ENCODE data around the gene FBXO33.

The FBXO33 gene

GRCh38 chr14:39434401-39434800 lies 2.2 kb upstream of the FBXO33 start:
- in situ Hi-C loops (cut with HindIII; ENCODE audit: low pct_ligation_motif_present, low sequenced_read_pairs), result no loop called here
- no peaks in the 10 kb centered on the region for H3K27me3 ChIP-seq (replicated peaks)
- H3K4me3 ChIP-seq (ENCODE audit: low read depth, low read length), result no peak overlapping the region
- no peak for TF ChIP-seq CTCF (IDR thresholded peaks at IDR 0.05; ENCODE audit: low read depth, low read length, missing control alignments)
- H3K36me3 ChIP-seq (replicated peaks), result no peaks in the 10 kb centered on the region
- no peak overlapping the region for H3K27ac ChIP-seq
- peak; percentile 3 for DNase-seq

GRCh38 chr14:39433452-39433813 lies 1.2 kb upstream of the FBXO33 start:
- Histone ChIP-seq H3K36me3 (replicated peaks) (no peaks in the 10 kb centered on the region), H3K27ac (no peak overlapping the region), H3K27me3 (replicated peaks) (no peaks in the 10 kb centered on the region), H3K4me3 (ENCODE audit: low read depth, low read length) (peak overlapping the region; percentile 74)
- in situ Hi-C loops (cut with HindIII; ENCODE audit: low pct_ligation_motif_present, low sequenced_read_pairs), result no loop called here
- no peak for TF ChIP-seq CTCF (IDR thresholded peaks at IDR 0.05; ENCODE audit: low read depth, low read length, missing control alignments)
- no peak for DNase-seq

- peak overlapping the region; percentile 74 for H3K4me3 ChIP-seq (ENCODE audit: low read depth, low read length)
- peak; percentile 45 for DNase-seq
- H3K27me3 ChIP-seq (replicated peaks), result no peaks in the 10 kb centered on the region
- TF ChIP-seq CTCF (IDR thresholded peaks at IDR 0.05; ENCODE audit: low read depth, low read length, missing control alignments), result no peak
- H3K36me3 ChIP-seq (replicated peaks), result no peaks in the 10 kb centered on the region
- in situ Hi-C loops (cut with HindIII; ENCODE audit: low pct_ligation_motif_present, low sequenced_read_pairs), result no loop called here
- H3K27ac ChIP-seq, result peak overlapping the region; percentile 100
These were observed 602 bp upstream of the FBXO33 start for GRCh38 chr14:39432619-39433451.

GRCh38 chr14:39431416-39432178 lies 636 bp downstream of the FBXO33 start:
- Histone ChIP-seq H3K27ac (peak overlapping the region; percentile 100), H3K4me3 (ENCODE audit: low read depth, low read length) (peak overlapping the region; percentile 84)

GRCh38 chr14:39430762-39431415 lies 1.3 kb downstream of the FBXO33 start:
- peak overlapping the region; percentile 84 for H3K4me3 ChIP-seq (ENCODE audit: low read depth, low read length)
- peak; percentile 18 for DNase-seq
- H3K27ac ChIP-seq, result peak overlapping the region; percentile 100
- in situ Hi-C loops (cut with HindIII; ENCODE audit: low pct_ligation_motif_present, low sequenced_read_pairs), result no loop called here
- H3K27me3 ChIP-seq (replicated peaks), result no peaks in the 10 kb centered on the region
- TF ChIP-seq CTCF (IDR thresholded peaks at IDR 0.05; ENCODE audit: low read depth, low read length, missing control alignments), result no peak
- H3K36me3 ChIP-seq (replicated peaks), result no peaks in the 10 kb centered on the region

More at GRCh38 chr14:39431416-39432178, 636 bp downstream of the FBXO33 start:
- Histone ChIP-seq H3K27me3 (replicated peaks) (no peaks in the 10 kb centered on the region), H3K36me3 (replicated peaks) (no peaks in the 10 kb centered on the region)
- no peak for TF ChIP-seq CTCF (IDR thresholded peaks at IDR 0.05; ENCODE audit: low read depth, low read length, missing control alignments)
- DNase-seq, result peak; percentile 25
- in situ Hi-C loops (cut with HindIII; ENCODE audit: low pct_ligation_motif_present, low sequenced_read_pairs), result no loop called here
